A549 (cell line): Measurements from ENCODE around the gene OGA.

Experiments used
- CEBPB ChIP-seq, 2 experiments: fragments of >200 bp in 1 of 2; sonication (Bioruptor Twin) in 1 of 2; formaldehyde crosslinking in 1 of 2; IDR thresholded peaks; 2 replicates each; pipeline ENCODE4 v1.6.1; 2012 to 2016
- EHF ChIP-seq: fragments of 250-450 bp; sonication (Bioruptor Pico); IDR thresholded peaks from 2 replicates; pipeline ENCODE4 v1.5.0; 2020; ENCODE audit warnings: mild to moderate bottlenecking
- EHMT2 ChIP-seq: fragments of 200-600 bp; sonication (generic); IDR thresholded peaks from 2 replicates; pipeline ENCODE4 v1.6.1; 2016; ENCODE audit warnings: antibody characterized with exemption, low read depth, mild to moderate bottlenecking, moderate library complexity
- HDAC2 ChIP-seq: fragments of 200-600 bp; sonication (generic); IDR thresholded peaks from 2 replicates; pipeline ENCODE4 v1.6.1; 2016
- JUN ChIP-seq, 2 experiments: fragments of >200 bp; sonication (Bioruptor Twin); formaldehyde crosslinking; IDR thresholded peaks; 2 replicates in 1 of 2; 3 replicates in 1 of 2; pipeline ENCODE4 v1.6.1; 2016 to 2017
- MYC ChIP-seq: IDR thresholded peaks from 2 replicates; pipeline ENCODE4 v1.6.1; 2012; ENCODE audit warnings: mild to moderate bottlenecking, inconsistent platforms, low read length, improper control_type of control experiment, borderline replicate concordance
- RAD21 ChIP-seq, 2 experiments: fragments of >200 bp in 1 of 2; sonication (Bioruptor Twin) in 1 of 2; formaldehyde crosslinking in 1 of 2; IDR thresholded peaks in 1 of 2; conservative IDR thresholded peaks in 1 of 2; 2 replicates in 1 of 2; 3 replicates in 1 of 2; pipeline ENCODE4 v1.6.1; 2012 to 2018; ENCODE audit warnings: inconsistent platforms in 1 of 2
- TF ChIP-seq, protein P1 (sequence below): fragments of >200 bp; sonication (Bioruptor Twin); formaldehyde crosslinking; IDR thresholded peaks from 3 replicates; pipeline ENCODE4 v1.5.1; 2016

DNA sequence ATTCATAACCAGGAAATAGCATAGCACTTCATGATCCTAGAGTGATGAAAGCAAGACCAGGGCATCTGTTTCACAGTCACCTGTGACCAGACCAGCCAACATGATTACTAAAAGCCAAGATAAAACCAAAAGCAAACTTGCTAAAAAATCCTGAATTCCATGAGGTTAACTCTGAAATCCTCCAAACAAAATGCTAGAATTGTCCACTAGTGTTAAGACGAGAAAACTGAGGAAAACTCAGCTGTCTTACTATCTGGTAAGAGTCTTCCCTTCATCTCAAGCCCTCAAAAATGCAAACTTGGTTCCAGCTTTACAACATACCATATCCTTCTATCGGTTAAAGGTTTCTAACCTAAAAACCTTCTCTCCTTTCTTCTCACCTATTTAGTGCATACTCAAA lies 33.7 kb downstream of the OGA start:
- TF ChIP-seq, protein P1, sequence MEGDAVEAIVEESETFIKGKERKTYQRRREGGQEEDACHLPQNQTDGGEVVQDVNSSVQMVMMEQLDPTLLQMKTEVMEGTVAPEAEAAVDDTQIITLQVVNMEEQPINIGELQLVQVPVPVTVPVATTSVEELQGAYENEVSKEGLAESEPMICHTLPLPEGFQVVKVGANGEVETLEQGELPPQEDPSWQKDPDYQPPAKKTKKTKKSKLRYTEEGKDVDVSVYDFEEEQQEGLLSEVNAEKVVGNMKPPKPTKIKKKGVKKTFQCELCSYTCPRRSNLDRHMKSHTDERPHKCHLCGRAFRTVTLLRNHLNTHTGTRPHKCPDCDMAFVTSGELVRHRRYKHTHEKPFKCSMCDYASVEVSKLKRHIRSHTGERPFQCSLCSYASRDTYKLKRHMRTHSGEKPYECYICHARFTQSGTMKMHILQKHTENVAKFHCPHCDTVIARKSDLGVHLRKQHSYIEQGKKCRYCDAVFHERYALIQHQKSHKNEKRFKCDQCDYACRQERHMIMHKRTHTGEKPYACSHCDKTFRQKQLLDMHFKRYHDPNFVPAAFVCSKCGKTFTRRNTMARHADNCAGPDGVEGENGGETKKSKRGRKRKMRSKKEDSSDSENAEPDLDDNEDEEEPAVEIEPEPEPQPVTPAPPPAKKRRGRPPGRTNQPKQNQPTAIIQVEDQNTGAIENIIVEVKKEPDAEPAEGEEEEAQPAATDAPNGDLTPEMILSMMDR = no peak
- TF ChIP-seq CEBPB (IDR thresholded peaks at IDR 0.05) (no peak), RAD21 (conservative IDR thresholded peaks at IDR 0.05 in 1 of 2, IDR thresholded peaks at IDR 0.05 in 1 of 2) (no peak), HDAC2 (no peak), EHMT2 (no peak), MYC (no peak), JUN (IDR thresholded peaks at IDR 0.05) (no peak), EHF (CRISPR knock-in tag) (no peak)
